ENCODE results near the gene CFC1.
"Not testable (repeated sequence)": the region's sequence is repeated elsewhere in the genome, so short reads cannot be mapped to it uniquely, and the experiment has no call there.

Gene CFC1

GRCh38 chr2:130599393-130599792 is at the start of gene CFC1:
TSS of gene CFC1 (minus strand) at chr2:130599575. CDS start at chr2:130599287, 288 bp downstream.
- H3K9ac ChIP-seq (ENCODE audit: insufficient read length); H3K4me3 ChIP-seq; H3K9me3 ChIP-seq (ENCODE audit: low read depth, low read length); DNase-seq (ENCODE audit: low read depth, low spot score); H3K36me3 ChIP-seq (ENCODE audit: insufficient read depth, low read length); H3K27ac ChIP-seq: not testable (repeated sequence)

- not testable (repeated sequence) for H3K9me3 ChIP-seq (ENCODE audit: low read depth, low read length); H3K27ac ChIP-seq; H3K9ac ChIP-seq (ENCODE audit: insufficient read length); H3K36me3 ChIP-seq (ENCODE audit: insufficient read depth, low read length); H3K4me3 ChIP-seq; DNase-seq (ENCODE audit: low read depth, low spot score)
These were observed 42.3 kb upstream of the CFC1 start for GRCh38 chr2:130641688-130642087.

GRCh38 chr2:130638973-130639372 is 39.6 kb upstream of the CFC1 start:
- H3K4me3 ChIP-seq; H3K9ac ChIP-seq (ENCODE audit: insufficient read length); H3K9me3 ChIP-seq (ENCODE audit: low read depth, low read length); H3K27ac ChIP-seq; DNase-seq (ENCODE audit: low read depth, low spot score); H3K36me3 ChIP-seq (ENCODE audit: insufficient read depth, low read length): not testable (repeated sequence)

GRCh38 chr2:130628784-130629475 is 29.6 kb upstream of the CFC1 start:
- not testable (repeated sequence) for H3K9ac ChIP-seq (ENCODE audit: insufficient read length); H3K27ac ChIP-seq; H3K36me3 ChIP-seq (ENCODE audit: insufficient read depth, low read length); H3K9me3 ChIP-seq (ENCODE audit: low read depth, low read length); DNase-seq (ENCODE audit: low read depth, low spot score); H3K4me3 ChIP-seq

- not testable (repeated sequence) for H3K4me3 ChIP-seq; H3K9ac ChIP-seq (ENCODE audit: insufficient read length); H3K36me3 ChIP-seq (ENCODE audit: insufficient read depth, low read length); DNase-seq (ENCODE audit: low read depth, low spot score); H3K9me3 ChIP-seq (ENCODE audit: low read depth, low read length); H3K27ac ChIP-seq
These were observed 11.8 kb upstream of the CFC1 start, which contains the start of gene POTEJ for GRCh38 chr2:130611140-130611539. TSS of gene POTEJ (plus strand) at chr2:130611440. CDS start at chr2:130611533, 93 bp downstream.

GRCh38 chr2:130610486-130610885 is 11.1 kb upstream of the CFC1 start:
- DNase-seq (ENCODE audit: low read depth, low spot score); H3K36me3 ChIP-seq (ENCODE audit: insufficient read depth, low read length); H3K4me3 ChIP-seq; H3K9ac ChIP-seq (ENCODE audit: insufficient read length); H3K9me3 ChIP-seq (ENCODE audit: low read depth, low read length); H3K27ac ChIP-seq: not testable (repeated sequence)

- not testable (repeated sequence) for H3K9ac ChIP-seq (ENCODE audit: insufficient read length); H3K27ac ChIP-seq; DNase-seq (ENCODE audit: low read depth, low spot score); H3K4me3 ChIP-seq; H3K36me3 ChIP-seq (ENCODE audit: insufficient read depth, low read length); H3K9me3 ChIP-seq (ENCODE audit: low read depth, low read length)
These were observed 9.9 kb upstream of the CFC1 start for GRCh38 chr2:130609002-130609920.

GRCh38 chr2:130608276-130609001 is 9.1 kb upstream of the CFC1 start:
- DNase-seq (ENCODE audit: low read depth, low spot score); H3K4me3 ChIP-seq; H3K36me3 ChIP-seq (ENCODE audit: insufficient read depth, low read length); H3K9me3 ChIP-seq (ENCODE audit: low read depth, low read length); H3K27ac ChIP-seq; H3K9ac ChIP-seq (ENCODE audit: insufficient read length): not testable (repeated sequence)

GRCh38 chr2:130601648-130602302 is 2.4 kb upstream of the CFC1 start:
- not testable (repeated sequence) for H3K27ac ChIP-seq; H3K36me3 ChIP-seq (ENCODE audit: insufficient read depth, low read length); DNase-seq (ENCODE audit: low read depth, low spot score); H3K4me3 ChIP-seq; H3K9me3 ChIP-seq (ENCODE audit: low read depth, low read length); H3K9ac ChIP-seq (ENCODE audit: insufficient read length)

GRCh38 chr2:130599926-130600325 is 551 bp upstream of the CFC1 start:
- not testable (repeated sequence) for DNase-seq (ENCODE audit: low read depth, low spot score); H3K9me3 ChIP-seq (ENCODE audit: low read depth, low read length); H3K36me3 ChIP-seq (ENCODE audit: insufficient read depth, low read length); H3K4me3 ChIP-seq; H3K27ac ChIP-seq; H3K9ac ChIP-seq (ENCODE audit: insufficient read length)

- not testable (repeated sequence) for DNase-seq (ENCODE audit: low read depth, low spot score); H3K4me3 ChIP-seq; H3K27ac ChIP-seq; H3K9ac ChIP-seq (ENCODE audit: insufficient read length); H3K36me3 ChIP-seq (ENCODE audit: insufficient read depth, low read length); H3K9me3 ChIP-seq (ENCODE audit: low read depth, low read length)
These were observed 912 bp downstream of the CFC1 start for GRCh38 chr2:130598463-130598862.

GRCh38 chr2:130597994-130598393 is 1.4 kb downstream of the CFC1 start:
- H3K4me3 ChIP-seq; H3K36me3 ChIP-seq (ENCODE audit: insufficient read depth, low read length); H3K27ac ChIP-seq; DNase-seq (ENCODE audit: low read depth, low spot score); H3K9me3 ChIP-seq (ENCODE audit: low read depth, low read length); H3K9ac ChIP-seq (ENCODE audit: insufficient read length): not testable (repeated sequence)

GRCh38 chr2:130596757-130597156 is 2.6 kb downstream of the CFC1 start:
- not testable (repeated sequence) for H3K9ac ChIP-seq (ENCODE audit: insufficient read length)

GRCh38 chr2:130594011-130594410 is 5.4 kb downstream of the CFC1 start:
- H3K9ac ChIP-seq (ENCODE audit: insufficient read length); H3K27ac ChIP-seq; DNase-seq (ENCODE audit: low read depth, low spot score); H3K4me3 ChIP-seq; H3K9me3 ChIP-seq (ENCODE audit: low read depth, low read length); H3K36me3 ChIP-seq (ENCODE audit: insufficient read depth, low read length): not testable (repeated sequence)

More at GRCh38 chr2:130596757-130597156, 2.6 kb downstream of the CFC1 start:
- not testable (repeated sequence) for H3K4me3 ChIP-seq; DNase-seq (ENCODE audit: low read depth, low spot score); H3K9me3 ChIP-seq (ENCODE audit: low read depth, low read length); H3K36me3 ChIP-seq (ENCODE audit: insufficient read depth, low read length); H3K27ac ChIP-seq

Measured in SK-N-MC (cell line).